ENCODE measurements around the gene TMPRSS4. TPM values are rescaled to one million over a fixed set of nuclear protein-coding genes. Genes with fewer than 3 reads are reported as not detected.

TMPRSS4 gene
- total RNA-seq, 2 experiments from 2014 or later = not detected

- CTCF ChIA-PET = interaction anchor here (0.6 kb wide), 1 partner anchor 1141 kb away, joined by 4 read pairs; no protein-coding TSS in a partner anchor
- intact Hi-C loops (cut with micrococcal nuclease) = no loop called here
- H3K27ac Mint-ChIP-seq = no peak overlapping the region
Measured at GRCh38 chr11:118068206-118068944, 8.5 kb upstream of the TMPRSS4 start.

GRCh38 chr11:118068945-118069612, 7.8 kb upstream of the TMPRSS4 start:
- no peaks in the 10 kb centered on the region for H3K4me1 Mint-ChIP-seq (ENCODE audit: low read depth)
- no peaks in the 10 kb centered on the region for H3K36me3 Mint-ChIP-seq (ENCODE audit: low read depth)
- no peak overlapping the region for H3K4me3 Mint-ChIP-seq
- intact Hi-C loops (cut with micrococcal nuclease) = no loop called here
- H3K27me3 Mint-ChIP-seq (ENCODE audit: low read depth) = no peaks in the 10 kb centered on the region
- no peak overlapping the region for H3K27ac Mint-ChIP-seq
- DNase-seq = no peak
- CTCF ChIA-PET = no interaction called here
- no peaks in the 10 kb centered on the region for H3K9me3 Mint-ChIP-seq

More at GRCh38 chr11:118068206-118068944, 8.5 kb upstream of the TMPRSS4 start:
- Mint-ChIP-seq H3K27me3 (ENCODE audit: low read depth) (no peaks in the 10 kb centered on the region), H3K4me3 (no peak overlapping the region), H3K36me3 (ENCODE audit: low read depth) (no peaks in the 10 kb centered on the region), H3K9me3 (no peaks in the 10 kb centered on the region), H3K4me1 (ENCODE audit: low read depth) (no peaks in the 10 kb centered on the region)
- DNase-seq = no peak

- no peak for DNase-seq
- intact Hi-C loops (cut with micrococcal nuclease) = no loop called here
Measured at GRCh38 chr11:118071416-118072030, 5.4 kb upstream of the TMPRSS4 start.

GRCh38 chr11:118073554-118073953, 3.3 kb upstream of the TMPRSS4 start:
- DNase-seq = no peak
- CTCF ChIA-PET = no interaction called here
- intact Hi-C loops (cut with micrococcal nuclease) = no loop called here
- H3K27ac Mint-ChIP-seq = no peak overlapping the region
- H3K9me3 Mint-ChIP-seq = no peaks in the 10 kb centered on the region
- no peaks in the 10 kb centered on the region for H3K27me3 Mint-ChIP-seq (ENCODE audit: low read depth)
- H3K4me3 Mint-ChIP-seq = no peak overlapping the region
- H3K4me1 Mint-ChIP-seq (ENCODE audit: low read depth) = no peaks in the 10 kb centered on the region
- no peaks in the 10 kb centered on the region for H3K36me3 Mint-ChIP-seq (ENCODE audit: low read depth)

More at GRCh38 chr11:118071416-118072030, 5.4 kb upstream of the TMPRSS4 start:
- Mint-ChIP-seq H3K9me3 (no peaks in the 10 kb centered on the region), H3K4me1 (ENCODE audit: low read depth) (no peaks in the 10 kb centered on the region), H3K27me3 (ENCODE audit: low read depth) (no peaks in the 10 kb centered on the region), H3K4me3 (no peak overlapping the region), H3K36me3 (ENCODE audit: low read depth) (no peaks in the 10 kb centered on the region), H3K27ac (no peak overlapping the region)
- CTCF ChIA-PET = interaction anchor here (0.8 to 1.8 kb wide), 6 partner anchors 18 to 227 kb away, joined by 3 to 6 read pairs (median 4); no protein-coding TSS in a partner anchor

- Mint-ChIP-seq H3K27me3 (ENCODE audit: low read depth) (no peaks in the 10 kb centered on the region), H3K9me3 (no peaks in the 10 kb centered on the region), H3K27ac (no peak overlapping the region), H3K36me3 (ENCODE audit: low read depth) (no peaks in the 10 kb centered on the region), H3K4me1 (ENCODE audit: low read depth) (no peaks in the 10 kb centered on the region), H3K4me3 (no peak overlapping the region)
- CTCF ChIA-PET = no interaction called here
- DNase-seq = no peak
- intact Hi-C loops (cut with micrococcal nuclease) = no loop called here
Measured at GRCh38 chr11:118074091-118074685, 2.7 kb upstream of the TMPRSS4 start.

GRCh38 chr11:118074785-118075184, 2.1 kb upstream of the TMPRSS4 start:
- CTCF ChIA-PET = no interaction called here
- Mint-ChIP-seq H3K9me3 (no peaks in the 10 kb centered on the region), H3K4me3 (no peak overlapping the region), H3K4me1 (ENCODE audit: low read depth) (no peaks in the 10 kb centered on the region), H3K27me3 (ENCODE audit: low read depth) (no peaks in the 10 kb centered on the region), H3K27ac (no peak overlapping the region), H3K36me3 (ENCODE audit: low read depth) (no peaks in the 10 kb centered on the region)
- no peak for DNase-seq
- intact Hi-C loops (cut with micrococcal nuclease) = no loop called here

- H3K9me3 Mint-ChIP-seq = no peaks in the 10 kb centered on the region
- no peak overlapping the region for H3K27ac Mint-ChIP-seq
- no peak for DNase-seq
- intact Hi-C loops (cut with micrococcal nuclease) = no loop called here
- no peak overlapping the region for H3K4me3 Mint-ChIP-seq
- H3K27me3 Mint-ChIP-seq (ENCODE audit: low read depth) = no peaks in the 10 kb centered on the region
- H3K4me1 Mint-ChIP-seq (ENCODE audit: low read depth) = no peaks in the 10 kb centered on the region
- no peaks in the 10 kb centered on the region for H3K36me3 Mint-ChIP-seq (ENCODE audit: low read depth)
- CTCF ChIA-PET = interaction anchor here (0.8 to 1.3 kb wide), 3 partner anchors 10 to 66 kb away, joined by 3 to 5 read pairs (median 5); no protein-coding TSS in a partner anchor
Measured at GRCh38 chr11:118078911-118079411, 2.1 kb downstream of the TMPRSS4 start.

- H3K27ac Mint-ChIP-seq = no peak overlapping the region
- intact Hi-C loops (cut with micrococcal nuclease) = no loop called here
- no peaks in the 10 kb centered on the region for H3K4me1 Mint-ChIP-seq (ENCODE audit: low read depth)
- H3K9me3 Mint-ChIP-seq = no peaks in the 10 kb centered on the region
- CTCF ChIA-PET = interaction anchor here (1.3 kb wide), 2 partner anchors 26 to 65 kb away, joined by 3 to 5 read pairs; no protein-coding TSS in a partner anchor
- DNase-seq = no peak
- no peaks in the 10 kb centered on the region for H3K27me3 Mint-ChIP-seq (ENCODE audit: low read depth)
- H3K36me3 Mint-ChIP-seq (ENCODE audit: low read depth) = no peaks in the 10 kb centered on the region
- no peak overlapping the region for H3K4me3 Mint-ChIP-seq
Measured at GRCh38 chr11:118079491-118079890, 2.6 kb downstream of the TMPRSS4 start.

- no peak for DNase-seq
- no peaks in the 10 kb centered on the region for H3K27me3 Mint-ChIP-seq (ENCODE audit: low read depth)
- CTCF ChIA-PET = no interaction called here
- no peaks in the 10 kb centered on the region for H3K9me3 Mint-ChIP-seq
- H3K27ac Mint-ChIP-seq = no peak overlapping the region
- intact Hi-C loops (cut with micrococcal nuclease) = no loop called here
- H3K4me1 Mint-ChIP-seq (ENCODE audit: low read depth) = no peaks in the 10 kb centered on the region
- no peak overlapping the region for H3K4me3 Mint-ChIP-seq
- H3K36me3 Mint-ChIP-seq (ENCODE audit: low read depth) = no peaks in the 10 kb centered on the region
Measured at GRCh38 chr11:118080296-118080695, 3.4 kb downstream of the TMPRSS4 start.

- Mint-ChIP-seq H3K4me3 (no peak overlapping the region), H3K4me1 (ENCODE audit: low read depth) (no peaks in the 10 kb centered on the region), H3K27me3 (ENCODE audit: low read depth) (no peaks in the 10 kb centered on the region), H3K36me3 (ENCODE audit: low read depth) (no peaks in the 10 kb centered on the region), H3K9me3 (peaks cover 1% of the 10 kb centered on the region), H3K27ac (no peak overlapping the region)
- CTCF ChIA-PET = no interaction called here
- DNase-seq = no peak
- intact Hi-C loops (cut with micrococcal nuclease) = no loop called here
Measured at GRCh38 chr11:118081241-118081958, 4.5 kb downstream of the TMPRSS4 start.

GRCh38 chr11:118082880-118083552, 6.1 kb downstream of the TMPRSS4 start:
- H3K27ac Mint-ChIP-seq = no peak overlapping the region
- H3K4me1 Mint-ChIP-seq (ENCODE audit: low read depth) = no peaks in the 10 kb centered on the region
- CTCF ChIA-PET = interaction anchor here (0.6 kb wide), 1 partner anchor 371 kb away, joined by 3 read pairs; no protein-coding TSS in a partner anchor
- intact Hi-C loops (cut with micrococcal nuclease) = no loop called here
- no peaks in the 10 kb centered on the region for H3K27me3 Mint-ChIP-seq (ENCODE audit: low read depth)
- no peak for DNase-seq
- peaks cover 15% of the 10 kb centered on the region for H3K9me3 Mint-ChIP-seq
- no peak overlapping the region for H3K4me3 Mint-ChIP-seq
- no peaks in the 10 kb centered on the region for H3K36me3 Mint-ChIP-seq (ENCODE audit: low read depth)
